Skeletal muscle cell (primary cell): Measurements from ENCODE around the gene SEPTIN3.

Source experiments
- DNase-seq: peaks from one replicate; pipeline ENCODE4 v3.0.0-alpha.2; 2010; ENCODE audit warnings: low read depth
- H3K4me3 ChIP-seq: 2 replicates; pipeline ENCODE4 v1.5.1; 2011; ENCODE audit warnings: low read depth, mild to moderate bottlenecking, control low read depth, low read length, moderate library complexity

SEPTIN3 gene, protein sequence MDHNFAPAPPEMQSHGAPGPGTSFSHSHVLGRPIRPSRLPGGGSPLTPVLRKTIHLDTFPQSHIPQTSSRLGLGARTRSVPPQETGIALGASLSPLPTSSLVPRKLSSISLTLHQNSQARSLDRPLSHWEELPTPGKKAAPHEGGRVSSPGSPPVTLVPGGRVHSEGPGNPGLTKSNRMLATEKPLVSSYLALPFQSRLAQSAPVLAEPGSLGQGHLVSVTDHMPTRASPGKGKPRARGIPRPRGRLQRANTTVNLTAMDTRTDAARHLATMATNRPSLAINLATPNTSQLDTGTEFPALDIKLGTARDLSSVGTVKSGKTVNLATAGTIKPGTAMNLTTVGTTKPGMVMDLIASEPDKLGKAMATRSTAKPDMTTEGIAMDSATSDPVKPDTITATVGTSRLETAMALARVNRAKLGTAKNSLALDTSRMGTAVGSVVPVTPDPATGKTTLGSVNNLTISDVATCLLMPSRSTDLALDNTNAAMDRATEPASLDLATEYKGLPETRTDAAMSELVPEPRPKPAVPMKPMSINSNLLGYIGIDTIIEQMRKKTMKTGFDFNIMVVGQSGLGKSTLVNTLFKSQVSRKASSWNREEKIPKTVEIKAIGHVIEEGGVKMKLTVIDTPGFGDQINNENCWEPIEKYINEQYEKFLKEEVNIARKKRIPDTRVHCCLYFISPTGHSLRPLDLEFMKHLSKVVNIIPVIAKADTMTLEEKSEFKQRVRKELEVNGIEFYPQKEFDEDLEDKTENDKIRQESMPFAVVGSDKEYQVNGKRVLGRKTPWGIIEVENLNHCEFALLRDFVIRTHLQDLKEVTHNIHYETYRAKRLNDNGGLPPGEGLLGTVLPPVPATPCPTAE

GRCh38 chr22:41969110-41969646 lies at the start of gene SEPTIN3:
Gene SEPTIN3, plus strand, starts transcription at chr22:41969443. Its CDS starts 2,050 bp downstream, at chr22:41971493.
- DNase-seq, result no peak
- no peak within 1 kb of the TSS for H3K4me3 ChIP-seq

- no peak overlapping the region for H3K4me3 ChIP-seq
- DNase-seq, result no peak
Observed at GRCh38 chr22:41920271-41920976, 48.8 kb upstream of the SEPTIN3 start.

DNA sequence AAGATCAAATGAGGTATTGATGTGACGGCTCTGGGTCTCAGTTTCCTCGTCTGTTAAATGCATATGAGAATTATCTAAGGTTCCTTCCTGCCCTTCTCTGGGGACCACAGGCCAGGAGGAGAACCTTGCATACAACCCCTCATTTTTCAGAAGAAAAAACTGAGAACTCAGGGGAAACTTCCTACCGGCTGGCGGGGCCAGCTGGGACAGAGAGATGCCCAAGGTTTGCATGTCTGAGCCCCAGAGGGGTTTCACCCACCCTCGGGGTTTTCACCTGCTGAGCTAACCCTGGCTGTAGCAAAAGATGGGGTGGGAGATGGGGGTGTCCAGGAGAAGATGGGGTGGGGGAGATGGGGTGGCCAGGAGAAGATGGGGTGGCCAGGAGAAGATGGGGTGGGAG lies 46.9 kb upstream of the SEPTIN3 start:
- H3K4me3 ChIP-seq, result no peak overlapping the region
- no peak for DNase-seq

DNA sequence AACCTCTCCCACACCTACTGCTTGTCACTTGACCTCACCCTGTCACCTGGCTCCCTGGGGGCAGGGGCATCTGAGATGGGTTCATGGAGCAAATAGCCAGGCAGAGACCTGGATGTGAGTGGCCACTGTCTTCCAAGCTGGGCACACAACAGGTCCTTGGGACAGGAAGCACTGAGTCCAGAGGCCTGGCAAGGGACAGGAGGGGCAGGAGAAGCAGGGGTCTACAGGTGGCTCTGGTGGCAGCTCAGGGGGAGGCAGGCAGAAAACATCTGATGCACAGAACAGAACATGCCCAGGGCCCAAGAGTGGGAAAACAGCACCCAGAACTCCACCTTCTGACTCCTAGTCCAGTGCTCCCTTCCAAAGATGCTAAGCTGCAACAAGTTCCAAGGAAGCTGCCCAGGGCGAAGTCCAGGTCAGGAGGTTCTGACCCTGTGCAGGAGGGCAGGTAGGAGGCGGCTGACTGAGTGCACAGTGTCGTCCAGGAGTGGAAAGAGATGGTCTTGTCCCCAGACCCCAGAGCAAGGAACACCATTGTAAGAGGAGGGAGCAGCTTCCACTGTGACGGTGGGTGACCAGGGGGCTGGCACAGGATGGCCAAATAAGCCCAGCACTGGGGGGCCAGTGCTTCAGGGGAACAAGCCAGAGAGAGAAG lies 46.2 kb upstream of the SEPTIN3 start:
- no peak overlapping the region for H3K4me3 ChIP-seq
- no peak for DNase-seq

DNA sequence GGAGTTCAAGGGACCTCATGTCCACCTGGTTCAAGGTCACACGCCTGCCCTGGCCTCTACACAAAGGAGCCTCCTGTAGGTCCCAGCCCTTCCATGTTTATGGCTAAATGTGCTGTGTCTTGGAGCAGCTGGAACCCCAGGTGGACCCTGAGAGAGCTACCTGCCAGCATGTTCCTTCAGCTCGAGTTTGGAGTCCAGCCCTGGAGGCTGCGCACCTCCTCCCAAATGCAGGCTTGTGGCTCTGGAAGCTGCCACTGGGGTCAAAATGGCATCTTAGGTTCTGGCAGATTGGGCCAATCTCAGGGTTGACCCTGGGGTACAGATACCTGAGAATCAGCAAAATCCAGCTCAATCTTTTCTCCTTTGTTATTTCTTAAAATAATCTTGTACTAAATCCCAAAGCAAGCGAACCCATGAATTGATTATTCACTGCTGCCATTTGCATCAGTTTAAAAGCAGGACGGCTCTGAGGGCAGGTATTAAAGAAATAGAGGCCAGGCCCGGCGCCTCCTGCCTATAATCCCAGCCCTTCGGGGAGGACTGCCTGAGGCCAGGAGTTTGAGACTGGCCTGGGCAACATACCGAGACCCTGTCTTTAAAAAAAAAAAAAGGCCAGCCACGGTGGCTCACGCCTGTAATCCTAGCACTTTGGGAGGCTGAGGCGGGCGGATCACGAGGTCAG lies 45.5 kb upstream of the SEPTIN3 start:
- no peak overlapping the region for H3K4me3 ChIP-seq
- no peak for DNase-seq

DNA sequence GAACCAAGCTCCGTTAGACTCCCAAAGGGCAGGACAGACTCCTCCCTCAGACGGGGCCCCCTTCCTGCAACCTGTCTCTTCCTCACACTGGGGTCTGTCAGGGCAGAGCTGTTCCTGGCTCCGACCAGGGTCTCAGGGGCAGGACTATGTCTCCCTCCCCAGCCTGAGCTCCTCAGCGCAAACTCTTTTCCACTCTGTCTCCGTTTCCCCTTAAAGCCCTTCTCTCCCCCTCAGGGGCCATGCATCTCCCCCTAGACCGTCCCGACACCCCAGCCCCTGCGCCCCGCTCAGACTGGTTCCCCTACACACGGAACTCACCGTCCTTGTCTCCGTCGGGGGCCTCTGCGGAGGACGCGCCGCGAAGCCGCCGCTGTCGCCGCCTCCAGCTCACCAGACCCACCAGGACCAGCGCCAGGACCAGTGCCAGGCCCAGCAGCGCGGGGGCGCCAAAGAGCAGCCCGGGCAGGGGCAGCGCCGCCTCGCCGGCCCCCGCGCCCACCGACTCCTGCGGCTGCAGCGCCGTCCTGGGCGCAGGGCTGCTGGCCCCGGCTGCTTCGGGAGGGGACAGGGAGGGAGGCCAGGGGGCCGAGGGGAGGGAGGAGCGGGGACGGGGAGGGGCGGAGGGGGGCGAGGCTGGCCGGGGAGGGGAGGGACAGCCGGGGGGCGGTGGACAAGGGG lies 43.3 kb upstream of the SEPTIN3 start:
- no peak for DNase-seq
- H3K4me3 ChIP-seq, result peak overlapping the region; percentile 9

DNA sequence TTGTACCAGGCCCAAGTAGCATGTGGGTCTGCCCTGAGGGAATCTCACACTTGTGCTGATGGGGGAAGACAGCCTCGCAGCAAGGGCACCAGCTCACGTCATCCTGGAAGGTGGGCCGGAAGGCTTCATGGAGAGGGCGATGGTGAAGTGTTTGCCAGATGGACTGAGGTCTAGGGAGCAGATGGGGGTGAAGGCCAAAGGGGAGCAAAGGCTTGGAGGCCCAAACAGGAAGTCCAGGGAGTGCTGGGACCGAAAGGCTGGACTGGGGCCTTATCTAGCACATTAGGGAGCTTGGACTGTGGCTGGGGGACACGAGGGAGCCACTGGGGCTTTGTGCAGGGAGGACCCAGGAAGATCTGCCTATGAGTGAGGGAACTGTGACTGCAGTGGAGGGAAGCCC lies 41.4 kb upstream of the SEPTIN3 start:
- DNase-seq, result no peak
- no peak overlapping the region for H3K4me3 ChIP-seq

DNA sequence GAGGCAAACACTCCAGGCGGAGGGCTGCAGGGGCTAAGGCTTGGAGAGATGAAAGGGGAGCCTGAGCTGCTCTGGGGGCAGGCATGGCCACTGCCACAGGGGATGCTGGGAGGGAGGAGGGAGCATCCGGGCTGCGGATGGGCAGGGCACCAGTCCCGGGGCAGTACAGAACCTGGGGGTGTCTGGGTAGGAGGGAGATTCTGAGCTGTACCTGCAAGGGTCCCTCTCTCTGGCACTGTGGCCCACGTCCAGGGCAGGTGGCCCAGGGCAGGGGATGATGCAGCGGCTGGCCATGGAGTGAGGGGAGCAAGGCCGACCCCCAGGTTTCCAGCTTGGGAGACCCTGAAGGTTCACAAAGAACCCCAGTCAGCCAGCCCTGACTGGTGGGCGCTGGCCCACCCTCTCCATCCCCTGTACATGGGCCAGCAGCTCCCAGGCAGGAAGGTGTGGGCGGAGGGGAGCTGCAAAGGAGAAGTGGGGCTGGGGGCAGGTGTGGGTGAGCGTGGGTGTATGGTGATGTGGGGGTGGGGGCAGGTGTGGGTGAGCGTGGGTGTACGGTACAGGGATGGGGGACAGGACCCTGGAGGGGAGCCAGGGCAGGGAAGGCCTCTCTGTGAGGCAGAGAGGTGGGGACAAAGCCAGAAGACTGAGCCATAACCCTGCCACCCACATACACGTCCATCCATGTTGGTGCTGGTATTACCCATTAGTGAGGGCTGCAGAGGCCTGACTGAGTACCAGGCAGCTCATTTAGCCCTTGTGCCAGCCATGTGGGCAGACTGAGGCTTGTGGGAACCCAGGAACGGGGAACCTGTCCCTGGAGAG lies 40.4 kb upstream of the SEPTIN3 start:
- DNase-seq, result no peak
- no peak overlapping the region for H3K4me3 ChIP-seq

DNA sequence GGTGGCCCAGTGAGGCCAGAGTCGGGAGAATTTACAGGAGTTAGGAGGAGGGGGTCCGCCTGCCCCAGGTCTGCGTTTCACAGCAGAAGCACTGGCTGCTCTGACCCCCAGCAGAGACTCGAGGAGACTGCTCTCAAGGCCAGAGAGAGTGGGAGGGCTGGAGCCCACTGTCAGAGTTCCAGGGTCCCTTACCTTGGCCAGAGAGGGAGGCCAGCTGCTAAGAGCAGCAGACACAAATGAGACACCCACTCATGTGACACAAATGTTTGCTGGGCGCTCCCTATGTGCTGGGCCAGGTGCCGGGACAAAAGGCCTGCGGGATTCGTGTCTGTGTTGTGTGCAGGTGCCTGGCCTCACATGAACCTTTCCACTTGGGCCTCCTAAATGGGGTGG lies 39.8 kb upstream of the SEPTIN3 start:
- no peak overlapping the region for H3K4me3 ChIP-seq
- DNase-seq, result no peak

GRCh38 chr22:41931701-41932269 lies 37.5 kb upstream of the SEPTIN3 start:
- DNase-seq, result no peak
- H3K4me3 ChIP-seq, result no peak overlapping the region

- no peak overlapping the region for H3K4me3 ChIP-seq
- DNase-seq, result no peak
Observed at GRCh38 chr22:41932353-41932752, 36.9 kb upstream of the SEPTIN3 start.

DNA sequence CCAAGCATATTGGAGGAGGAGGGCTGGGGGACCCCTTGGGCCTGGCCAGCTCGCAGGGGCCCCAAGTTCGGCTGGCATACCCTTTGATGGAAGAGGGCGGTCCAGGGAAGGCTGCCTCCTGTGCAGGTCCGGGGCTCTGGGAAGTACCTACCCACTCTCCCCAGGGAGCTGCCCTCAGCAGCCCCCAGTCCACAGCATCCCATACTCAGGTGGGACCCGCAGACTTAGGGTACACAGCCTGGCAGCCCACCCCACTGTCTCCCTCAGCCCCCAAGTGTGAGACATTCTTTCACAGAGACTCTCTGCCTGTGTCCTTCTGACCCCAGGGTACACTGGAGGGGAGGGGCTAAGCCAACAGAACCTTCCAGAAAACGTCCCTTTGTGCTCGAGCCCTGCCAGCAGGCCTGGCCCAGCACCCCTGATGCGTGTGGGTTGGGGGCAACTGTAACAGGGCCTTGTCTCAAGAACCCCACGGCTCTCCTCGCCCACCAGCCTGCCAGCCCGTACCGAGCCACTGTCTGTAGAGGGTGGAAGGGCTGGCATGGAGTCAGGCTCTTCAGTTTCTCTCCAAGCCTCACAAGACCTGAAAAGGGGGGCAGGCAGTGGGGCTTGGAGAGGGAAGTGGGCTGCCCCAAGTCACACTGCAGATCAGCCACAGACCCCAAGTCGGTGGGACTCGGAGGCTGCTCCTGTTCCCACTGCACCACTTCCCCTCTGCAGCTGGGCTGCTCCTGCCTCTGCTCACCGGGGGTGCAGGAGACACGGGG lies 35.6 kb upstream of the SEPTIN3 start:
- no peak overlapping the region for H3K4me3 ChIP-seq
- DNase-seq, result no peak

DNA sequence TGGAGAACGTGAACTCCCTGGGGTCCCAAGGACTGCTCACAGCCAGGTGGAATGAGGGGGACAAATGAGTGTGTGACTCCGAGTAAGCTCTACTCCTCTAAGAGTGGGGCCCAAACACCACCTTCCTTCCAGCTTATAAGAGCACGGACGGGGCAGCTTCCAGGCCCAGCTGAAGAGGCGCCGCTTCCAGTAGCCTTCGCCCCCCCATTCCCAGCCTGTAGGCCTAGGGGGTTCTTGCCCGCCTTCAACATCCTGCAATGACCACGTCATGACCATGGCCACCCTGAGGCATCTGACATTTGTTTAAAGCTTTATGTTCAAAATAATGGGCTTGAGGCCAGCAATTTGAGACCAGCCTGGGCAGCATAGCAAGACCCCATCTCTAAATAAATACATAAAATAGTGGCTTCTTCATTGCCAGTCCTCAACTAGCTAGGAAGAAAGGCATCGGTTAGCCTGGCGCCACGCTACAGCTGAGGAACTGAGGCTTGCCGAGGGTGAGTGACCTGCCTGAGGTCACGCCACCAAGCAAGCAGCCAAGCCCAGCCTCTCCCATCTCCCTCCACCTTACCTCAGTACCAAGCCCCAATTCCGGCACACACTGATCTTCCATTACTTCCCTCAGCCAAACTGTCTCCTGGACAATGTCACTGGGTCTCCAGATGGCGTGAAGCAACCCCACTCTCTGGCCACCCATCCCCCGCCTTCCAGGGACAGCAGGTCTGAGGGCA lies 34.8 kb upstream of the SEPTIN3 start:
- H3K4me3 ChIP-seq, result no peak overlapping the region
- no peak for DNase-seq

GRCh38 chr22:41935015-41935351 lies 34.3 kb upstream of the SEPTIN3 start:
- DNase-seq, result no peak
- H3K4me3 ChIP-seq, result no peak overlapping the region

GRCh38 chr22:41935509-41935908 lies 33.7 kb upstream of the SEPTIN3 start:
- DNase-seq, result no peak
- H3K4me3 ChIP-seq, result no peak overlapping the region

DNA sequence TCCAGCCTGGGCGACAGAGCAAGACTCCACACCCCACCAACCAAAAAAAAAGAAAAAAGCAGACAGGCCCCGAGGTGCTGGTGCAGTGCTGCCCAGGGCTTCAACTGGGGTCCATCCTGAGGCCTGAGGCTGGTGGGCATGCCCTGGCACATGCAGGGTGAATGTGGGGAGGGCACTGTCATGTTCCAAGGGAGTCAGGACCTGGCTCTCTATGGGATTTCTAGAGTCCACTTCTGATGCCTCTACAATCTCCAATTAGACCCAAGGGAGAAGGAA lies 32.4 kb upstream of the SEPTIN3 start:
- no peak overlapping the region for H3K4me3 ChIP-seq
- DNase-seq, result no peak
